HG02973 (cell line): Measurements from ENCODE around the gene ERICH4.
"Not testable (repeated sequence)": the region's sequence is repeated elsewhere in the genome, so short reads cannot be mapped to it uniquely, and the experiment has no call there.

Source experiments
- ATAC-seq: cut with Tn5 transposase; IDR thresholded peaks from one replicate; pipeline ENCODE4 v1.9.1; 2021; ENCODE audit warnings: moderate library complexity; ENCODE audit not compliant: unreplicated experiment

Gene ERICH4

DNA sequence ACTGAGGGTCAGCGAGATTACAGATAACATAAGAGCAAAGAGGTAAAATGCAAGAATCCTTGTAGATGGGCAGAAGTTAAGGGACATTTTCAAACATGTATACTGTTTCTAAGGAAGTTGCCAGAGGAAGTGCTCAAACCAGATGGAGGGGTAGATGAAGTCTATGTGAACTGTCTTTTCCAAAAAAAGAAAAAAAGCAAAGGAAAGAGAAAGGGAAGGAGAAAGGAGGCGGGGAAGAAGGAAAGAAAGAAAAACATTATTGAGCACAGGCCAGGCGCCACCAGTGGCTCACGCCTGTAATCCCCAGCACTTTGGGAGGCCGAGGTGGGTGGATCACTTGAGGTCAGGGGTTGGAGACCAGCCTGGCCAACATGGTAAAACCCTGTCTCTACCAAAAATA is 8.5 kb upstream of the ERICH4 start:
- ATAC-seq: no peak

DNA sequence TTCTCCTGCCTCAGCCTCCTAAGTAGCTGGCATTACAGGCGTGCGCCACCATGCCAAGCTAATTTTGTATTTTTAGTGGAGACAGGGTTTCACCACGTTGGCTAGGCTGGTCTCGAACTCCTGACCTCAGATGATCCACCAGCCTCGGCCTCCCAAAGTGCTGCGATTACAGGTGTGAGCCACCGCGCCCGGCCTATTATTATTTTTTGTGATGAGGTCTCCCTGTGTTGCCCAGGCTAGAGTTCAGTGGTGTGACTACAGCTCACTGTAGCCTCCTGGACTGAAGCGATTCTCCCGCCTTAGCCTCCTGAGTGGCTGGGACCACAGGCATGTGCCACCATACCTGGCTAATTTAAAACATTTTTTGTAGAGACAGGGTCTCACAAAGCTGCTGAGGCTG is 7.6 kb upstream of the ERICH4 start:
- ATAC-seq: not testable (repeated sequence)

DNA sequence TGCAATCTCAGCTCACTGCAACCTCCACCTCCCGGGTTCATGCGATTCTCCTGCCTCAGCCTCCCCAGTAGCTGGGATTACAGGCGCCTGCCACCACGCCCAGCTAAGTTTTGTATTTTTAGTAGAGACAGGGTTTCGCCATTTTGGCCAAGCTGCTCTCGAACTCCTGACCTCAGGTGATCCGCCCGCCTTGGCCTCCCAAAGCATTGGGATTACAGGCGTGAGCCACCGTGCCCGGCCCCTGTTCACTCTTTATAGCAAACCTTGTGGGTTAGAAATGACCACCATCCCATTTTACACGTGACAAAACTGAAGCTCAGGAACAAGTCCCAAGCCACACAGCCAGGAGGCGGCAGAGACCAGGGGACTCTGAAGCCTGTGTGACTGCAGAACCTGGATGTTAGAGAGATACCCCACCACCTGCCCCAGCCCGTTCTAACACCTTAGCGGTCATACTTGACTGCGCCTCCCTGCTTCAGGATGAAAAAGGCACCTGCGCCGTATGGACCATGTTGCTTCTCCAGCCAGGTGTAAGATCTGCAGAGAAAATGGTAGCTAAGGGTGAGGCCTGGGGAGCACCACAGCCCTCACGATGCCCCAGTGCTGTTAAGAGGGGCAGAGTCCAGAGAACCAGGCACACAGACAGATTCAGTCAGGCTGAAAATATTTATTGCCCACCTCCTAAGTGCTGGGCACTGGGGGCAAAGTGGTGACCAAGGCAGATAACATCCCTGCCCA is 6.9 kb upstream of the ERICH4 start:
- no peak for ATAC-seq

GRCh38 chr19:41436674-41436951 is 6.3 kb upstream of the ERICH4 start:
- ATAC-seq: no peak

GRCh38 chr19:41437944-41438574 is 4.9 kb upstream of the ERICH4 start:
- no peak for ATAC-seq

DNA sequence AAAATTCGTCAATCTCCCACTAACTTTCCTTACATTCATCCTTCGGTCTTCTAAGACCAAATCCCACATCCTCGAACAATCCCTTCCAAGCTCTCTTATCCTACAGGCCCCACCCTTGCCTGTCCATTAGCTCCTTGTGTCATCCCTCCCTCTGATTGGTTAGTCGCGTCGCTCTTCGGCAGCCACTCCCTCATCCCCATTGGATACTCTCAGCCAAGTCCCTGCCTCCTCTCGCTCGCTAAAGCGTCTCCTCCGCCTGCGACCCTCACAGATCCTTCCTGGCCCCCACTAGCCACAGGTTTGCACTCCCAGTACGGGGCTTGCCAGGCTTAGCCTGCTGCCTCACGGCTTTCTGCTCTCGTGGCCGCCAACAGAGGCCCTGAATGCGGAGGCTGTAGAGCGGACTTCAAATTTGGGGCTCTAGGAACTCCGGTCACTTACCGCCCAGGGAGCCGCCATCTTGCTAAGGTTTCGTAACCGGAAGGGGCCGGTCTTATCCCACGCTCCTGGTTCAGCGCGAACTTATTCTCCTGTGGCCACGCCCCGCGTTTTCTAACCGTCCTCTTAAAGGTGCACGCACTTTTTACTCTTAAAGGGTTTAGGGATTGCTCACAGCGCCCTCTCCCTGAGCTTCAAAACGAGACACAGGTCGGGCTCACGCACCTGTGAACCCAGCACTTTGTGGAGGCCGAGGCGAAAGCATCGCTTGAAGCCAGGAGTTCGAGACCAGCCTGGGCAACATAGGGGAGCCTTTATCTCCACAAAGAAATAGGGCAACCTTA is 3.3 kb upstream of the ERICH4 start, which contains the start of gene DMAC2:
TSS of gene DMAC2 (minus strand) at position 472 of the 782 bp plus-strand sequence. CDS start at position 459, 13 bp downstream.
- peak; percentile 79 for ATAC-seq

- no peak for ATAC-seq
Observed at GRCh38 chr19:41441321-41441945, 1.5 kb upstream of the ERICH4 start.

DNA sequence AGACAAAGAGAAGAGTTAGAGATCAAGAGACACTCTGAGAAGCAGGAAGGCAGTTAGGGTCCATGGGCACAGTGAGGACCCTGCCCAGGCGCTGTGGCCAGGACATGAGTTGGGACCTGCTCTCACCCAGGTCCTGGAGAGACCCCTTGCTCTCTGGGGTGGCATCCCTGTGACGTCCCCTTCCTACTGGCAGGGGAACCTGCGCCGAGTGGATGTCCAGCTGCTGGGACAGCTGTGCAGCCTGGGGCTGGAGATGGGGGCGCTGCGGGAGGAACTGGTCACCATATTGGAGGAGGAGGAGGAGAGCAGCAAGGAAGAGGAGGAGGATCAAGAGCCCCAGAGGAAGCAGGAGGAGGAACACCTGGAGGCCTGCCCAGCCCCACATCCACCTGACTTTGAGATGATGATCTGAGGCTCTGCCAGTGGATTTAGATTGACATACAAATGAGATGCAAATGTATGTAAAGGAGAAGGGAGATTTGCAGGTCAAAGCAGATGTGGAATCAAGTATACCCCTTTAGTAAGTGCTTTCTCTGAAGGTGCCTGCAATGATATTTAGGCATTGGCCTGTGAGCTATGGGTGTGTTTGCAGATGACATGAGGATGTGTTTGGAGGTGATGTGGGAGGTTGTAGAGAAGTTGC is 978 bp downstream of the ERICH4 start:
- ATAC-seq: no peak

DNA sequence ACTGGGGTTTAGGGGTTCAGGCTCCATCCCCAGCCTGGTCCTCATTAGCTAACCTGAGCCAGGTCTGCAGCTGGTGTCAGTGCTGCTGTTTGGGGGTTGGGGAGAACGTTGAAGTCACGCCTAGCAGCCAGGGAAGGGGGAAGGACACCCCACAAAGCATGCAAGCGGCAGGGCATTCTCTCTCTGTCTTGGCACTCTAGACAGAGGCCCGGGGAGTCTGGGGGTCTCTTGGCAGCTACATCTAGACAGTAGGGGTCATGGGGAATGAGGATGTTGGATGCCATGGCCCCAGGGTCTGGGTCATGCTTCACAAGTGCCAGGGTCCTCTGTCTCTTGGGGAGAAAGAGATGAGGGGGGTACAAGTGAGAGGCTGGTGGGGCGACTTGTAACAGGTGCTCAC is 2.6 kb downstream of the ERICH4 start:
- ATAC-seq: no peak

- ATAC-seq: no peak
Observed at GRCh38 chr19:41447732-41448332, 4.9 kb downstream of the ERICH4 start.

GRCh38 chr19:41449079-41449864 is 6.3 kb downstream of the ERICH4 start:
- no peak for ATAC-seq

- no peak for ATAC-seq
Observed at GRCh38 chr19:41449865-41450178, 6.9 kb downstream of the ERICH4 start.

- ATAC-seq: no peak
Observed at GRCh38 chr19:41452584-41453275, 9.8 kb downstream of the ERICH4 start.

DNA sequence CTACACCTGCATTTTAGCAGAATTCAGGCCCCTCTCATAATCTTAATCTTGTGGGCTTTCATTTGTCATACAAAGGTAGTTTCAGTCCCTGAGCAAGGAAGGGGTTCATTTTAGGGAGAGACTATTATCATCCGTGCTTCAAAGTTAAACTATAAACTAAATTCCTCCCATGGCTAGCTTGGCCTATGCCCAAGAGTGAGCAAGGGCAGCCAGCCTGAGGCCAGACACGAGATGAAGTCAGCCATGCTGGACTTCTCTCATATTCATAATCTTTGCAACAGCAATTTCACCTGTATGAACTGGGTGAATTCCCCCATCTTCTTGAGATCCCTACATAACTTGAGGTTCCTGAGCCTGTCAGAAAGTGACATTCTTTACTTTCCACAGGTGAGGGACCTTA is 13.0 kb downstream of the ERICH4 start:
- no peak for ATAC-seq

- no peak for ATAC-seq
Observed at GRCh38 chr19:41456342-41456918, 13.5 kb downstream of the ERICH4 start.

DNA sequence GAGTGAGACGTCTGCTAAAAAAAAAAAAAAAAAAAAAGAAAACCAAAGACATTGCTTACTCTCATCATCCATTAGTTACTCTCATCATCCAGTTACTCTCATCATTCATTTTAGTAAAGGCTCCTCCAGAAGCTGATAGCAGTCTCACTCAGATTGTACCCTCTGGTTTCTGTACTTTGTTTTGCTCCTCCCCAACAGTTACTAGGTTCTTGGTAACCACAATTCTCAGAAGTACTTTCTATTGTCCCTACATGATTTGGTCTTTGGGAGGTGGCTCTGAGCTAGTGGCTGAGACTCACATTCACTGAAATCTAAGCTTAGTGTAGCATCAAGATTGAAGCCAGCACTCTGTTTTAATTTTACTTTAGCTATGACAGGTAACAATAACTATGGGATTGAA is 14.3 kb downstream of the ERICH4 start:
- ATAC-seq: peak; percentile 72

DNA sequence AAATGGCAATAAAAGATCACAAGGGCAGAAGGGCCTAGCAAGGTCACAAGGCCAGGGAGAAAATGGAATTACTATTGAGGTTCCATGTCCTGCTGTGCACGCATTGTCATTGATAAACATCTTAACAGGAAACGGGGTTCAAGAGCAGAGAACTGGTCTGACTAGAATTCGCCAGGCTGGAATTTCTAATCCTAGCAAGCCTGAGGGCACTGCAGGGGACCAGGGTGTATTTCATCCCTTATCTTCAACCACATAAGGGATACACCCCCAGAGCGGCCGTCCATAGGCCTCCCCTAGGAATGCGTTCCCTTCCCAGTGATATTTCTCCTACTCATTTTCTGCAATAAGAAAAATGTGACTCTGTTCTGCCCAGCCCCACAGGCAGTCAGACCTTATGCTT is 19.5 kb downstream of the ERICH4 start:
- ATAC-seq: no peak

DNA sequence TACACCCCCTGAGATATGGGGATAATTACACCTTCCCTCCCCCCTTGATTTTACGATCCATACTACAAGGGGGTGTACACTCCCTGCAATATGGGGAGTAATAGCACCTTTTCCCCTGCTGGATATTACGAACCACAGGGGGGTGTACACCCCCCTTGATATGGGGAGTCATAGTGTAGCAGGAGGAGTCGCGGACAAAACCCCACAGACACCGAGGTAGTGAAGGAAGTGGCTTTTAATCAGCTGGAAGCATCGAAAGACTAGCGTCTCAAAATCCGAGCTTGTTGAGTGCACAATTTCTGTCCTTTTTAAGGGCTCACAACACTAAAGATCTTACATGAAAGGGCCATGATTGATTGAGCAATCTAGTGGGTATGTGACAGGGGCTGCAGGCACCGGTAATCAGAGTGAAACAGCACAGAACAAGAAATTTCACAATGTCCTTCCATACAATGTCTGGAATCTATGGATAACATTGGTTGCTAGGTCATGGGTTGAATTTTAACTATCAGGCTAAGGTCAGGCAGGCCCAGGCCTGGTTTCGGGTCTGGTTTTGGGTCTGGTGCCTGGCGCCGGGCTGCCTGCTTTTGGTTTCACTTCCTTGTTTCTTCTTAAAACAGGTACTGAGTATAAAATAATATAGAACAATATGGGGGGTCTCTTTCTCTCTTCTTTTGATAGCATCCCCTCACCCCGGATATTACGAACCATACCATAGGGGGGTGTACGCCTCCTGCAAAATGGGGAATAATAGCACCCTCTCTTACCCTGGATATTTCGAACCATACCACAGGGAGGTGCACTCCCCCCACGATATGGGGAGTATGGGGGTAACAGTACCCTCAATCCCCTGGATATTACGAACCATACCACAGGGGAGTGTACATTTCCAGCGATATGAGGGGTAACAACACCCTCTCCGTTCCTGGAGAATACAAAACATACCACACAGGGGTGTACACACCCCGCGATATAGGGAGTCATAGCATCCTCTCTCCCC is 20.6 kb downstream of the ERICH4 start:
- ATAC-seq: not testable (repeated sequence)
